ENCODE data around the gene MLIP.

DNA sequence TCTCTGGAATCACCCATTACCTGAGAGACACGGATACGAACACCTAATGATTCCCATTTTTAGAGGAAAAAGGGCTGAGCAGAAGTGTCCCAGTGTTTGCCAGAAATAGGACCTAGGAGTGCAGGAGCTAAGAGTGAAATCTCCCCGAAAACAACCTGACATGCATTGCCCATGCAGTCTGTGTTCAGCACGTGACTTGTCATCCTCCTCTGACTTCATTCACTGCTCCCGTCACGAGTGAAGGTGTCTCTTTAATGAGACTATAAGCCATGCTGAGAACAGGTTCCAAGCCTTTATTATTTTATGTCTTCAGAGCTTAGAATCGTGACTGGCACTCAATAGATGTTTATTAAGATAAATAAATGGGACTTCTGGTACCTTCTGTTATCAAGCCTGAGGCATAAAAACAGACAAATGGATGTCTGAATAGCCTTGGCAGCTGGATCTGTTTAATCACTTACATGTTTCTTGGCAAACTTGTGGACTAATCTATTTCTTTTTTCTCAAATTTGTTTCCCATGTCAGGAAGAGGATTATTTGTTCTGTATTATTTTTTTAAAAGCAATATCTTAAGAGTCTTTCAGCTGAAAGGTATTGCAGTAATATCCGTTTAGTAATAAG, 3.7 kb upstream of the MLIP start:
- no peak for TF ChIP-seq POLR2A (IDR thresholded peaks at IDR 0.05)
- TF ChIP-seq CTCF (IDR thresholded peaks at IDR 0.05) = no peak
